Smooth muscle cell (in vitro differentiated cells): ENCODE data around the gene DUOX1. TPM values are rescaled to one million over a fixed set of nuclear protein-coding genes. Genes with fewer than 3 reads are reported as not detected.

ENCODE experiments used
- DNase-seq: peaks from one replicate; lab custom pipeline; 2025; ENCODE audit not compliant: unreplicated experiment; lab: John Stamatoyannopoulos, UW
- H2AFZ ChIP-seq: fragments of 200-600 bp; sonication (generic); 2 replicates; pipeline ENCODE4 v1.6.0; 2016; ENCODE audit warnings: antibody characterized with exemption, low read depth, mild to moderate bottlenecking
- H3F3A ChIP-seq: fragments of 200-600 bp; sonication (generic); 2 replicates; pipeline ENCODE4 v1.6.0; 2017; ENCODE audit warnings: antibody characterized with exemption, low read depth
- H3K27ac ChIP-seq: fragments of 200-600 bp; sonication (generic); 2 replicates; pipeline ENCODE4 v1.5.1; 2016; ENCODE audit warnings: low read depth, mild to moderate bottlenecking
- H3K27me3 ChIP-seq: fragments of 200-600 bp; sonication (generic); 2 replicates; pipeline ENCODE4 v1.6.1; 2016; ENCODE audit warnings: low read depth, mild to moderate bottlenecking
- H3K36me3 ChIP-seq: fragments of 200-600 bp; sonication (generic); 2 replicates; pipeline ENCODE4 v1.5.1; 2016; ENCODE audit warnings: low read depth
- H3K4me1 ChIP-seq: fragments of 200-600 bp; sonication (generic); 2 replicates; pipeline ENCODE4 v1.5.1; 2016; ENCODE audit warnings: low read depth
- H3K4me2 ChIP-seq: fragments of 200-600 bp; sonication (generic); 2 replicates; pipeline ENCODE4 v1.6.0; 2016; ENCODE audit warnings: mild to moderate bottlenecking
- H3K4me3 ChIP-seq: fragments of 200-600 bp; sonication (generic); 2 replicates; pipeline ENCODE4 v1.5.1; 2016; ENCODE audit warnings: mild to moderate bottlenecking
- H3K79me2 ChIP-seq: fragments of 200-600 bp; sonication (generic); 2 replicates; pipeline ENCODE4 v1.6.0; 2016; ENCODE audit warnings: low read depth, mild to moderate bottlenecking
- H3K9ac ChIP-seq: fragments of 200-600 bp; sonication (generic); 2 replicates; pipeline ENCODE4 v1.6.0; 2016; ENCODE audit warnings: low read depth
- H3K9me3 ChIP-seq: fragments of 200-600 bp; sonication (generic); replicated peaks from 2 replicates; pipeline ENCODE4 v1.5.1; 2016; ENCODE audit warnings: low read depth
- H4K20me1 ChIP-seq: fragments of 200-600 bp; sonication (generic); 2 replicates; pipeline ENCODE4 v1.6.0; 2016; ENCODE audit warnings: low read depth
- WGBS: methylation state at CpG from one replicate; pipeline ENCODE4 v1.1.7; 2016; ENCODE audit warnings: low lambda C conversion rate; 5-methylcytosine and 5-hydroxymethylcytosine counted together
- polyA plus RNA-seq: library from polyadenylated mRNA; unstranded; fragments of >200 nt; fragmentation: Nextera tagmentation; extraction: Ambion mirVana; gene quantifications from 2 replicates; pipeline ENCODE4 v1.2.1, GENCODE V29; 2016
- total RNA-seq: library from RNA; depleted of rRNA; stranded (reverse); fragments of >200 nt; gene quantifications from 2 replicates; pipeline ENCODE4 v1.2.3, GENCODE V29; 2014
- TF ChIP-seq, protein P1 (sequence below): fragments of 200-600 bp; sonication (generic); IDR thresholded peaks from 2 replicates; pipeline ENCODE4 v1.5.1; 2017; ENCODE audit warnings: borderline replicate concordance, mild to moderate bottlenecking, antibody characterized with exemption; ENCODE audit not compliant: insufficient read depth, poor library complexity, severe bottlenecking

DUOX1 gene
- total and polyA plus RNA-seq, 2 experiments from 2014 or later = 4.4 to 5.8 TPM

DNA sequence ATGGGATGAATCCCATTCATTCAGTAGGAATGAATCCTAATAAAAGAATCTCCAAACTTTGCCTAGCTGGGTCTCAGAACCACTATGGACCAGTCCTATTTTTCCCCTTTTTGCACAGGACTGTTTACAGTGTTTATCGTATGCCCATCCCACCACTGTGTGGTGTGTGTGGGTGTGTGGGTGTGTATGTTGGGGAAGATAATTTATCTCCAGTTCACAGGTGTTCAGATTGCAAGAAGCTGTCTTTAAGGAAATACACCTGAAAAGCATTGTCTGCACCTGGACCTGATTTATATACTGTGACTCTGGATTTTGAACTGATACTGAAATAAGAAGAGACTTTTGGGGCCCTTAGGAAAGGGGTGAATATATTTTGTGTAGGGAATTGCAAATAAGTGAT, 82.7 kb downstream of the DUOX1 start:
- TF ChIP-seq, protein P1, sequence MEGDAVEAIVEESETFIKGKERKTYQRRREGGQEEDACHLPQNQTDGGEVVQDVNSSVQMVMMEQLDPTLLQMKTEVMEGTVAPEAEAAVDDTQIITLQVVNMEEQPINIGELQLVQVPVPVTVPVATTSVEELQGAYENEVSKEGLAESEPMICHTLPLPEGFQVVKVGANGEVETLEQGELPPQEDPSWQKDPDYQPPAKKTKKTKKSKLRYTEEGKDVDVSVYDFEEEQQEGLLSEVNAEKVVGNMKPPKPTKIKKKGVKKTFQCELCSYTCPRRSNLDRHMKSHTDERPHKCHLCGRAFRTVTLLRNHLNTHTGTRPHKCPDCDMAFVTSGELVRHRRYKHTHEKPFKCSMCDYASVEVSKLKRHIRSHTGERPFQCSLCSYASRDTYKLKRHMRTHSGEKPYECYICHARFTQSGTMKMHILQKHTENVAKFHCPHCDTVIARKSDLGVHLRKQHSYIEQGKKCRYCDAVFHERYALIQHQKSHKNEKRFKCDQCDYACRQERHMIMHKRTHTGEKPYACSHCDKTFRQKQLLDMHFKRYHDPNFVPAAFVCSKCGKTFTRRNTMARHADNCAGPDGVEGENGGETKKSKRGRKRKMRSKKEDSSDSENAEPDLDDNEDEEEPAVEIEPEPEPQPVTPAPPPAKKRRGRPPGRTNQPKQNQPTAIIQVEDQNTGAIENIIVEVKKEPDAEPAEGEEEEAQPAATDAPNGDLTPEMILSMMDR = no peak
- 92% methylated on average over 1 of the region's 1 CpG for WGBS

More for the DNA sequence above, 82.7 kb downstream of the DUOX1 start:
- Histone ChIP-seq H3F3A (no peaks in the 10 kb centered on the region), H3K4me1 (no peaks in the 10 kb centered on the region), H3K79me2 (no peaks in the 10 kb centered on the region), H3K9ac (no peak overlapping the region), H3K4me2 (no peak overlapping the region), H3K36me3 (no peaks in the 10 kb centered on the region), H3K27me3 (peaks cover 7% of the 10 kb centered on the region), H3K4me3 (no peak overlapping the region), H3K9me3 (no peaks in the 10 kb centered on the region), H3K27ac (no peak overlapping the region), H4K20me1 (no peaks in the 10 kb centered on the region), H2AFZ (no peak overlapping the region)
- DNase-seq = no peak

Other genes with a start within 250 kb of the DUOX1 start
- gene TERB2, start 173.3 kb upstream of the DUOX1 start, total RNA-seq = not detected in 2 replicates
- not detected in 2 replicates for gene TERB2, start 173.3 kb upstream of the DUOX1 start, polyA plus RNA-seq
- gene SORD, start 106.8 kb upstream of the DUOX1 start, total RNA-seq = 13.1 and 26.8 TPM in 2 replicates
- 22.0 and 22.1 TPM in 2 replicates for gene SORD, start 106.8 kb upstream of the DUOX1 start, polyA plus RNA-seq
- 0.36 and 1.4 TPM in 2 replicates for gene DUOX2, start 15.8 kb upstream of the DUOX1 start, total RNA-seq
- 0.34 and 1.2 TPM in 2 replicates for gene DUOX2, start 15.8 kb upstream of the DUOX1 start, polyA plus RNA-seq
- not detected in 2 replicates for gene DUOXA2, start 15.7 kb upstream of the DUOX1 start, total RNA-seq
- gene DUOXA2, start 15.7 kb upstream of the DUOX1 start, polyA plus RNA-seq = 0.24 TPM in 1 of 2 replicates, not detected in the other
- 6.0 and 7.6 TPM in 2 replicates for gene DUOXA1, start 115 bp upstream of the DUOX1 start, total RNA-seq
- gene DUOXA1, start 115 bp upstream of the DUOX1 start, polyA plus RNA-seq = 2.8 and 7.9 TPM in 2 replicates
- gene SHF, start 58.0 kb downstream of the DUOX1 start, total RNA-seq = 11.7 and 41.3 TPM in 2 replicates
- 16.4 and 28.3 TPM in 2 replicates for gene SHF, start 58.0 kb downstream of the DUOX1 start, polyA plus RNA-seq
- gene SLC28A2, start 122.2 kb downstream of the DUOX1 start, total RNA-seq = not detected in 2 replicates
- not detected in 2 replicates for gene SLC28A2, start 122.2 kb downstream of the DUOX1 start, polyA plus RNA-seq
- gene GATM, start 248.6 kb downstream of the DUOX1 start, total RNA-seq = 0.67 and 1.1 TPM in 2 replicates
- gene GATM, start 248.6 kb downstream of the DUOX1 start, polyA plus RNA-seq = 1.1 and 1.7 TPM in 2 replicates